Ramos (cell line): ENCODE measurements around the gene DNAAF3.

Source experiments
- in situ Hi-C: fragments of 300-500 bp; cut with MboI; formaldehyde crosslinking; loops from one replicate; pipeline ENCODE4 v1.14.3; 2022; ENCODE audit warnings: low sequenced_read_pairs; ENCODE audit not compliant: unreplicated experiment

The DNAAF3 gene

DNA sequence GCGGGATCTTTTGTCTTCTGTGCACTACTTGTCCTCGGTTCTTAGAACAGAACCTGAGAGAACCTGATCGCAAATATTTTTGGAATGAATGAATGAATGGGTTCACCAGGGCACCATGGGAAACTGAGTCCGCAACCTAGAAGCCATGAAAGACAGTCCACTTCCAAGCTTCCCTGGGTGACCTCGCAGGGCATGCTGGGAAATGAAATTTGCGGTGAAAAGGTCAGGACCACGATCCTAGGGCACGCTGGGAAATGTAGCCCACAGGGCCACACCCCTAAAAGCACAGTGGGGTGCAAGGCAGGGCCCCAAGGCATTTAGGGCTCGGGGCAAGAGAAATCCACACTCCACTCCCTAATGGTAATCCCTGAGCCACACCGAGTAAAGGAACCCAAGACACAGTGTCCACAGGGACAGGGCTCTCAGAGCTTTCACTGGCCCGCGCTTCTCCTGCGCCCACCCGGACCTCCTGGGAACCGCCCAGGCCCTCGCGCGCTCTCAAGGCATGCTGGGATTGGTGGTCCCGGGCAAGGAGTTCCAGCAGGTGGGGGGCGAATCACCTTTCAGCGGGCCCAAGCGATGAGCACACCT is 47.9 kb downstream of the DNAAF3 start:
- in situ Hi-C loops = no loop called here

DNA sequence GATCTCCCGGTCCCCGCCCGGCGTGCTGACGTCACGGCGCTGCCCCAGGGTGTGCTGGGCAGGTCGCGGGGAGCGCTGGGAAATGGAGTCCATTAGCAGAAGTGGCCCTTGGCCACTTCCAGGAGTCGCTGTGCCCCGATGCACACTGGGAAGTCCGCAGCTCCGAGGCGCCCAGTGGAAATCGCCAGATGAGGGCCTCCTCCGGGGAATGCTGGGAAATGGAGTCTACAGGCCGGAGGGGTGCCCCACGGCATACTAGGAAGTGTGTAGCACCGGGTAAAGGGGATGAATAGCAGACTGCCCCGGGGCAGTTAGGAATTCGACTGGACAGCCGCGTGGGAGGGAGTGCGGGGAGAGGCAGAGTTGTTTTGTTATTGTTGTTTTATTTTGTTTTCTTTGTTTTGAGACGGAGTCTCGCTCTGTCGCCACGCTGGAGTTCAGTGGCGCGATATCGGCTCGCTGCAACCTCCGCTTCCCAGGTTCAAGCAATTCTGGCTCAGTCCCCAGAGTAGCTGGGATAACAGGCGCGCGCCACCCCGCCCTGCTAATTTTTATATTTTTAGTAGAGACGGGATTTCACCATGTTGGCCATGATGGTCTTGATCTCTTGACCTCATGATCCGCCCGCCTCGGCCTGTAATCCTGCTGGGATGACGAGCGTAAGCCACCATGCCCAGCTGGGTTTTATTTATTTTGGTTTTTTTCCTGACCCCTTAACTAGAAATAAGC is 48.6 kb downstream of the DNAAF3 start:
- in situ Hi-C loops = no loop called here

DNA sequence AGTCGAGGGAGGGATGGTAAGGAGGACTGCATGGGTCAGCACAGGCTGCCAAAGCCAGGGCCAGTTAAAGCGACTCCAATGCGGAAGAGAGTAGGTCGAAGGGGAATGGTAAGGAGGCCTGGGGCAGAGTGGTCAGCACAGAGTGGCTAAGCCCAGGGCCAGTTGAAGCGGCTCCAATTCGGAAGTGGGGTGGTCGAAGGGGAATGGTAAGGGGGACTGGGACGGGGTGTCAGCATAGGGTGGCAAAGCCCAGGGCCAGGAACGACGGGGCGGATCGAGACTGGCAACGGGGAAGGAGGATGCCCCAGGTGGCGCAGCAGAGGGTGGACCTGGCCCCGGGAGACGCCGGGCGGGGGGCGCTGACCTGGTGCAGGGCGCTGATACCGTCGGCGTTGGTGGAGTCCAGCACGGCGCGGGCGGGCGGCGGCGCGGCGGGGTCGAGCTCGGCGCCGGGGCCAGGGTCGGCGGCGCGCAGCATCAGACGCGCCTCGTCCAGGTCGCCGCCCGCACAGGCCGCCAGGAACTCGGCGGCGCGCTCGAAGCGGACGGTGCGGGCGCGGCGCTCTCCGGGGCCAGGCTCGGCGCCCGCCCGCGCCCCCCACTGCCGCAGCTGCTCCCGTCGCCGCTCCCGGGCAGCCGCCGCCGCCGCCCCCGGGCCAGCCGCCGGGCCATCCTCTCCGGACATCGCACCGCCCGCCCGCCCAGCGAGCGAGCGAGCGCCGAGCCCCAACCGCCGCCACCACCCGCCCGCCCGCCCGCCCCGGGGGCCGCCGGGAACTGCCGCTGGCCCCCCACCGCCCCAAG is 49.4 kb downstream of the DNAAF3 start, which contains the start of gene PPP1R12C:
TSS of gene PPP1R12C (minus strand) at position 779 of the 804 bp plus-strand sequence. CDS start at position 685, 94 bp downstream.
- in situ Hi-C loops = no loop called here

DNA sequence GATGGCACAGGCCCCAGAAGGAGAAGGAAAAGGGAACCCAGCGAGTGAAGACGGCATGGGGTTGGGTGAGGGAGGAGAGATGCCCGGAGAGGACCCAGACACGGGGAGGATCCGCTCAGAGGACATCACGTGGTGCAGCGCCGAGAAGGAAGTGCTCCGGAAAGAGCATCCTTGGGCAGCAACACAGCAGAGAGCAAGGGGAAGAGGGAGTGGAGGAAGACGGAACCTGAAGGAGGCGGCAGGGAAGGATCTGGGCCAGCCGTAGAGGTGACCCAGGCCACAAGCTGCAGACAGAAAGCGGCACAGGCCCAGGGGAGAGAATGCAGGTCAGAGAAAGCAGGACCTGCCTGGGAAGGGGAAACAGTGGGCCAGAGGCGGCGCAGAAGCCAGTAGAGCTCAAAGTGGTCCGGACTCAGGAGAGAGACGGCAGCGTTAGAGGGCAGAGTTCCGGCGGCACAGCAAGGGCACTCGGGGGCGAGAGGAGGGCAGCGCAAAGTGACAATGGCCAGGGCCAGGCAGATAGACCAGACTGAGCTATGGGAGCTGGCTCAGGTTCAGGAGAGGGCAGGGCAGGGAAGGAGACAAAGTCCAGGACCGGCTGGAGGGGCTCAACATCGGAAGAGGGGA is 50.1 kb downstream of the DNAAF3 start:
- in situ Hi-C loops = no loop called here

DNA sequence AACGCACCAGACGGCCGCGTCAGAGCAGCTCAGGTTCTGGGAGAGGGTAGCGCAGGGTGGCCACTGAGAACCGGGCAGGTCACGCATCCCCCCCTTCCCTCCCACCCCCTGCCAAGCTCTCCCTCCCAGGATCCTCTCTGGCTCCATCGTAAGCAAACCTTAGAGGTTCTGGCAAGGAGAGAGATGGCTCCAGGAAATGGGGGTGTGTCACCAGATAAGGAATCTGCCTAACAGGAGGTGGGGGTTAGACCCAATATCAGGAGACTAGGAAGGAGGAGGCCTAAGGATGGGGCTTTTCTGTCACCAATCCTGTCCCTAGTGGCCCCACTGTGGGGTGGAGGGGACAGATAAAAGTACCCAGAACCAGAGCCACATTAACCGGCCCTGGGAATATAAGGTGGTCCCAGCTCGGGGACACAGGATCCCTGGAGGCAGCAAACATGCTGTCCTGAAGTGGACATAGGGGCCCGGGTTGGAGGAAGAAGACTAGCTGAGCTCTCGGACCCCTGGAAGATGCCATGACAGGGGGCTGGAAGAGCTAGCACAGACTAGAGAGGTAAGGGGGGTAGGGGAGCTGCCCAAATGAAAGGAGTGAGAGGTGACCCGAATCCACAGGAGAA is 50.9 kb downstream of the DNAAF3 start:
- in situ Hi-C loops = no loop called here

DNA sequence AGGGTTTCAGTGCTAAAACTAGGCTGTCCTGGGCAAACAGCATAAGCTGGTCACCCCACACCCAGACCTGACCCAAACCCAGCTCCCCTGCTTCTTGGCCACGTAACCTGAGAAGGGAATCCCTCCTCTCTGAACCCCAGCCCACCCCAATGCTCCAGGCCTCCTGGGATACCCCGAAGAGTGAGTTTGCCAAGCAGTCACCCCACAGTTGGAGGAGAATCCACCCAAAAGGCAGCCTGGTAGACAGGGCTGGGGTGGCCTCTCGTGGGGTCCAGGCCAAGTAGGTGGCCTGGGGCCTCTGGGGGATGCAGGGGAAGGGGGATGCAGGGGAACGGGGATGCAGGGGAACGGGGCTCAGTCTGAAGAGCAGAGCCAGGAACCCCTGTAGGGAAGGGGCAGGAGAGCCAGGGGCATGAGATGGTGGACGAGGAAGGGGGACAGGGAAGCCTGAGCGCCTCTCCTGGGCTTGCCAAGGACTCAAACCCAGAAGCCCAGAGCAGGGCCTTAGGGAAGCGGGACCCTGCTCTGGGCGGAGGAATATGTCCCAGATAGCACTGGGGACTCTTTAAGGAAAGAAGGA is 51.8 kb downstream of the DNAAF3 start:
- in situ Hi-C loops = no loop called here

DNA sequence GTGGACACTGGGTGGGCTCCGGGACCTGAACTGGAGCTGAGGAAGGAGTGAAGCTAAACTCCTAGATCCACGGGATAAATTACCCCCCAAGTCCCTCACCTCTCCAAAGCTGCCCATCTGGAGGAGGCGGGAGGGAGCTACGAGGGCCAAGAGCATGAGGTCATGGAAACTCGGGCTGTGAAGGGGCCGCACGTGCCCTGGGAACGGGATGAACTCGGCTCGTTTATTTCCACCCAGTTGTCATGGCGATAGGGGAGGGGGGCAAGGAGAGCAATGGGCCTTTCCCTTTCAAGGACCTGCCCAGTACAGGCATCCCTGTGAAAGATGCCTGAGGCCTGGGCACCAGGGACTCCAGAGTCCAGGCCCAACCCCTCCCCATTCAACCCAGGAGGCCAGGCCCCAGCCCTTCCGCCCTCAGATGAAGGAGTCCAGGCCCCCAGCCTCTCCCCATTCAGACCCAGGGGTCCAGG is 52.8 kb downstream of the DNAAF3 start:
- in situ Hi-C loops = no loop called here

DNA sequence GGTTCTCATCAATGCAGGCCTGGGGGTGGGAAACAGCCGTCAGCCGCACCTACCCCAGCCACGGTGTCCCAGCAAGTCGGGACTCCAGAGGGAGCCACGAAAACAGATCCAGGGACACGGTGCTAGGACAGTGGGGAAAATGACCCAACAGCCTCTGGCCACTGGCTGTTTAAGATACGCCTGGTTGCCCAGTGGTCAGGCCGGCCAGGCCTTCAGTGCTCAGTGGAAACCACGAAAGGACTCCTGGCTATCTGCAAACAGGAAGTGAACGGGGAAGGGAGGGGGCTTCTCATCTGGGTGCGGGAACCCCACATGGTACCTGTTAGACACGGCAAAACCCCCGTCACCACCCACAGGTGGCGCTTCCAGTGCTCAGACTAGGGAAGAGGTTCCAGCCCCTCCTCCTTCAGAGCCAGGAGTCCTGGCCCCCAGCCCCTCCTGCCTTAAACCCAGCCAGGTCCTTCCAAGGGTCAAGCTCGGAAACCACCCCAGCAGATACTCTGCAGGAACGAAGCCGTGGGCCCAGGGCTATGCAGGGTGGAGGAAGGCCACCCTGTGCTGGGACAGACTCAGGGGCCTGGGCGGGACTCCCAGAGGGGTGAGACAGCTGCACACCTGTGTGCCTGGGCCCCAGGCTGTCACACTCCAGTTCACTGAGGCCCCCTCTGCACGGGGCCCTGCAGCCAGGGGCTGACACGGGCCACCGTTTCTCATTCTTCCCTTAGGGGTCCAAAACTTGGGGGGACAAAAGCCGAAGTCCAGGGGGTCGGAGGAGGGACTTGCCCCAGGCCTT is 53.4 kb downstream of the DNAAF3 start:
- in situ Hi-C loops = no loop called here

DNA sequence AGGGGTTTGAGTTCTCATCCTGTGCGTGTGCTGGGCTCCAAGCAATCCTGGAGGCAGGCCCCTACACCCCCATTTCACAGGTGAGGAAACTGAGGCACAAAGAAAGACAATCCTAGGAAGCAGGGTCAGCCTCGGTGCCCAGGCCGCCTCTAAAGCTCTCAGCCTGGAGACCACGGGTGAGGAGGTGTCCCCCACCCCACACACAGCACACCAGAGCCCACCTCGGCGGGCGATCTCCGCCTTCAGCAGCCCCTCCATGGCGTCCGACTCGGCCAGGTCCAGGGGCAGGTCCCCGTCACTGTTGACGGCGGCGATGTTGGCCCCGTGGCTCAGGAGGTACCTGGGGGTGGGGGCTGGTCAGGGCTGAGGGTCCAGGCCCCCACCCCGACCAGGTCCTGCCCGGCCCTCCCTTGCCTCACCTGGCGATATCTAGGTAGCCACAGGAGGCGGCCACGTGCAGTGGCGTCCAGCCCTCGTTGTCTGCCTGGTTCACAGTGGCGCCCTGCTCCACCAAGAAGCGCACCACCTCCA is 54.1 kb downstream of the DNAAF3 start:
- in situ Hi-C loops = no loop called here

DNA sequence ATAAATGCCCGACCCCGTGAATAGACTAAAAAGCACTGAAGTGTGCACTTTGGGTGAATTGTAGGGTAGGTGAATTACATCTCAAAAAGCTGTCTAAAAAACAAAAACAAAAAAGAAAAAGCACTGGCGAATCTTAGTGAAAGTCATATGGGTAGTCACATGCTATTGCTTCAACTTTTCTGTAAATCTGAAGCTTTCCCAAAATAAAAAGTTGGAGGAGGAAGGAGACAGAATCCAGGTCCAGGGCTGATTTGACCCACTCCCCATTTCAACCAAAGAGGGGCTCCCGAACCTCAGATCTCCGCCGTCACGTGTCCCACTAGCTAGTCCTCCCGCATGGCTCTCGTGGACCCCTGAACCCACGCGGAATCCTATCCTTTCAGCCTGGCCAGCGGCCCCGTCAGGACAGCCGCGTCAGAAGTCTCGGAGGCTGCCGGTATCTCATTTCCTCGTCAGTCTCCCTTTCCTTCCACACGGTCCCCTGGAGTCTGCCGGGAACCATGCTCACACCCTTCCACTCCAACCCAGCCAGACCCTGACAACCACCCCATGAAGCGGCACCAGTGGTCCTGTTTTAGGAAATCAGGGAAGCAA is 55.1 kb downstream of the DNAAF3 start:
- in situ Hi-C loops = no loop called here

DNA sequence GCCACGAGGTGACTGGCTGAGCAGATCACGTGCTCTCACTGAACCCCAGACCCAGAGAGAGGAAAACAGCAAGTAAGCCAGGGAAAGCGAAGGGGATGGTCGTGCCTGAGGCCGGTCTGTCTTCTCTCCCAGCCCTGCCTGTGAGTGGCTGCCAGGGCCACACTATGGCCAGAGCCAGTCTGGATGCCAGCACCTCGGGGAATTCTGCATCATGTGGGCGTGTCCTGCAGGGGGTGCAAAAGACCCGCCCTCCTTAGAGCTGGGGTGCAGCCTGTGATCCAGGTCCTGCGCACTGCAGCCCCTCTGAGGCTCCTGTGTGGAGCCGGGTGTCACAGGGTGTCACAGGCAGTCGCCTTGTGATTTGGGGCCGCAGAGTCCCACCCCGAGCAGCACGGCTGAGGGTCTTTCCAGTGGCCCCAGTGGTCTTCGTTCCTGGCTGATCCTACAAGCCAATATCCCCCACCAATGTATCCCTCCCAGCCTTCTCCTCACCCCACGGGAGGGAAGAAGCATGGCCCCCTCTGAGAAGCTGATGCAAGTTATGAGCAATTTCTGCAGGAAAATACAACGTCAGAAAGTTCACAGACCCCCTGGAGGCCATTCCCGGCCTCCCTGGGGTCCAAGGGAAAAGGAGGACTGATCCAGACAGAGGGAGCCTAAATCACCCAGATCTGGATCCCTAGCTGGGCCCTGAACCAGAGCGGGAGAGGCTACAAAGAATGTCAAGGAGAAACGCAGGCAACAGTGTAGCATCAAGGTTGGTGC is 56.7 kb downstream of the DNAAF3 start:
- in situ Hi-C loops = no loop called here
